SU-DHL-6 (cell line): ENCODE measurements around the gene LRRN3.

ENCODE experiments used
- CTCF ChIP-seq: fragments of 200-600 bp; sonication (generic); IDR thresholded peaks from one replicate; pipeline ENCODE4 v1.5.1; 2017; ENCODE audit warnings: antibody characterized with exemption, mild to moderate bottlenecking, low read length, moderate library complexity; ENCODE audit not compliant: insufficient read depth, poor library complexity, severe bottlenecking
- EZH2phosphoT487 ChIP-seq: fragments of 200-600 bp; sonication (generic), shearing (Covaris generic); conservative IDR thresholded peaks from 2 replicates; pipeline ENCODE4 v1.6.1; 2018; ENCODE audit warnings: mild to moderate bottlenecking, antibody characterized with exemption, low read length, moderate library complexity, mixed read lengths

DNA sequence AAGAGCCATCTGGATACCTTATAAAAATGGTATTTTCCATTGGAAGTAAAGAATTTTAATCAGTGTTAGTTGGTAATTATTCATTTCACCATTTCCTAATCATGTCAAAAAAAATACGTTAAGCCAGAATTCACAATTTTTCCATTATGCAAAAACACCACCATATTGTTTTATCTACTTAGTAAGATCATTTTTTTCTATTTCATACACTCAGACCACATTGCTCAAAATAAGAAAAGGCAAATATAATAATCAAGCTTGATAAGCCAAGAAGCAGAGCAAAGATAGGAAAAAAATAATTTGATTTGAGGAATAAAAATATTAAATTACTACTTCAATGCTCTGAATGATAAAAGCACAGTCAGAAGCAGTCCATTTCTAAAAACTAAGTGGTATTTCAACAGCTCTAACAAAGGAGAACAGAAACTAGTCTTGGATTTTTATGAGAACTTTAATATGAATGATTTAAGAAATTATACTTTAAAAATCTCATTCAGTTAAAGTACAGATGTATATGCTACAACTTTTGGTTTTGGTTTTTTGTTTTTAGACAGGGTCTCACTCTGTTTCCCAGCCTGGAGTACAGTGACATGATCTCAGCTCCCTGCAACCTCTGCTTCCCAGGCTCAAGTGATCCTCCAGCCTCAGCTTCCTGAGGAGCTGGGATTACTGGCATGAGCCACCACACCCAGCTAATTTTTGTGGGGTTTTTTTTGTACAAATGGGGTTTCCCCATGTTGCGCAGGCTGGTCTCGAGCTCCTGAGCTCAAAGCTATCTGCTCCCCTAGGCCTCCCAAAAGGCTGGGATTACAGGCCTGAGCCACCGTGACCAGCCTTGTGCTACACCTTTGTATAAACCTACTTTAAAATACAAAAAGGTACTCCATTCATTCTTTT is 46.6 kb downstream of the LRRN3 start:
- TF ChIP-seq CTCF (no peak), EZH2phosphoT487 (no peak)
